HuH-7 (cell line): ENCODE data around the gene MARS1.
A peak's percentile ranks its signal among the peaks of the same experiment; 100 is the strongest.

Experiments used
- DNase-seq: peaks from one replicate; pipeline ENCODE4 v3.0.0; 2011; ENCODE audit warnings: low spot score

Gene MARS1

DNA sequence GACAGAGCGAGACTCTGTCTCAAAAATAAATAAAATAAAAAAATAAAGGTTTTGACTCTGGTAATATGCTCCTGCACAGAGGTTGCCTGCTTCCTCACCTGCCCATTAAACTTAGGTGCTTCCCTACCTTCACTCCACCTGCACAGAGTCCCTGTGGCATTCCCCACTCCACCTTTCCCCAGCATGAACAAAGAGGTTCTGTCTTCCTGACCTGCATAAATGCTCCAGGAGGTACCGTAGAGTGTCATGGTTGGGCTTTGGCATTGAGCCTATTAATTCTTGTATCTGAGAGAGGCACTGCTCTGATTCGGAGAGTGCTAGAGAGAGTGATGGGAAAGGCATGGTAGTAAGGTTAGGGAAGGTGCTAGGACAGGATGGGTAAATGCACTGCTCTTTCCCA lies 14.5 kb upstream of the MARS1 start:
- DNase-seq: no peak

GRCh38 chr12:57473886-57474285 lies 14.0 kb upstream of the MARS1 start:
- no peak for DNase-seq

DNA sequence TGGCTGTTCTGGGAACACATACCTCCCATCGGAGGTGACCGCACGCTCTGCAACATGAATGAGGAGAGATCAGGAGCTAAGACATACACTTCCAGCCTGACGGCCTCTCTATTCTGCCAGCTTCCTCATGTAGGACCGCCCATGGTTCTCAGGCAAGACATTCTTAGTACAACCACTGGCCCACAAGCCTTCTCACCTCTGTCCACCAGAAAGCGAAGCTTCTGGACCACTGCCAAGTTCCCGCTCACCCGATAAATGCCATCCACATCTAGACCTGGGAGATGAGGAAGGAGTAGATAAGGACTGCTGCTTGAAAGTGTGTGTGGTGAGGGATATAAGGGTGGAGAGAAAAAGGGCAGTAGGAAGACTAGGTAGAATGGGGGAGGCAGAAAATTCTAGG lies 13.4 kb upstream of the MARS1 start:
- DNase-seq: no peak

GRCh38 chr12:57474862-57475261 lies 13.0 kb upstream of the MARS1 start:
- DNase-seq: no peak

- no peak for DNase-seq
Measured at GRCh38 chr12:57475271-57476161, 12.4 kb upstream of the MARS1 start.

- DNase-seq: peak; percentile 66
Measured at GRCh38 chr12:57476162-57476992, 11.5 kb upstream of the MARS1 start.

DNA sequence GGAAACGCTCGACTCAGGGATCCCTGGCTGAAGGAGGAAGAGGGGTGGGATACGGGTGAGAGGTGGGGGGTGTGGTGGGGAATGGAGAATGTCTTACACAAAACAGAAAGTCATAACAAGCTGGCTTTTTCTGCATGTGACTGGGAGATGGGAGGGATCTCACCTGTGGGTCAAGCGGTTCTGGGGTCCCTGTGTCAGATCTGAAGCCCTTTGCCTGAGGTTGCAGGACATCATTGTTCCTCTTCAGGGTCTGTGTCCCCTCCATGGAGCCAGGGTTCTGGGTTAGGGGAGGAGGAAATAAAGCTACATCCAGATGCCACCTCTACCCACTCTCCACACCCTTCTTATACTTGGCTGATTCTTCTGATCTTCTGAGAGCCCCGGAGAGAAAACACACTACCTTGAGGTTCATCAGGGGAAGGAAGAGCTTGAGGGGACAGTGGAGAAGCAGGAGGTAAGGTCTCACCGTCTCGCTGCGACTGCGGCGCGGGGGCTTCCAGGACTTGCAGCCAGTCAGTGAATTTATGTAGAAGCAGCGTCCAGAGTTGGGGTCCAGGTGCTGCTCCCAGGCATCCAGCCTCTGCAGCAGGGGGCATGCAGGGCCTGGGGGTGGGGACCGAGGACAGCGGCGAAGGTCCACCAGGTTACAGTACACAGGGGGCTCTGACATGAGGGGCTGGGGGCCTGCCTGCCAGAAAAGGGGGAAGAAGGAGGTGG lies 10.7 kb upstream of the MARS1 start:
- DNase-seq: no peak

- DNase-seq: no peak
Measured at GRCh38 chr12:57477710-57478681, 9.9 kb upstream of the MARS1 start.

- no peak for DNase-seq
Measured at GRCh38 chr12:57479043-57479375, 8.9 kb upstream of the MARS1 start.

DNA sequence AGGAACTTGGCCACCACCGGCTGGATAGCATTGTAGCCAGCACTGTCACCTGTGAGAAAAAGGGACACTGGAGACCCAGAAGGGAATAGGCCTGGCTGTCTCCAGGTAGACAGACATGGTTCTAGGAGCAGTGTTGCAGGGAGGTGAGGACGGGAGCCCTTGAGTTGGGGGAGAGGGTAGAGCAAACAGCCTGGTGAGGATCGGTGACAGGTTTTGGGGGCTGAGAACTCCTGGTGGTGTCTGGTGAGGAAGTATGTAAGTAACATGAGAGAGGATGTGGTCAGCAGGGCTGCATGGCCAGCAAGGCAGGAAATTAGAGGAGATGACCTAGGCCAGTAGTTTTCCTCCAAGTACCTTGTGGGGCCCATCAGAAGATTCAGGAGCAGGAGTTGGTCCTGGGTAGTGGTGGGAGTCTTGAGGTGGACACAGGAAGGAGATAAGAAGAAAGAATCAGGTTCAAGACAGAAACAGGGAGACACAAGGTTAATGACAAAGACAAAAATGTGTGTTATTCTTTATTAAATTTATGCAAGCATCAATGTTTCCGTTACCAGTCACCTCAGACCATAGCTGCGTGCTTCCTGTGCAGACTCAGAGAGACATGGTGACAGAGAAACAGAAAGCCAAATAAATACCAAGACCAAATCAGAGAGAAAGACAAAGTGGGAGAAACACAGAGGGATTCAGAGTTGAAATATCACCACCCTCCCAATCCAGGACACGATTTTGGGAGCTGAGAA lies 8.3 kb upstream of the MARS1 start, which contains the start of gene ARHGAP9:
Gene ARHGAP9 (minus strand): TSS at position 491 of the 740 bp plus-strand sequence. CDS start 460 bp downstream, at position 31.
- DNase-seq: no peak

GRCh38 chr12:57481671-57482070 lies 6.2 kb upstream of the MARS1 start:
- no peak for DNase-seq

DNA sequence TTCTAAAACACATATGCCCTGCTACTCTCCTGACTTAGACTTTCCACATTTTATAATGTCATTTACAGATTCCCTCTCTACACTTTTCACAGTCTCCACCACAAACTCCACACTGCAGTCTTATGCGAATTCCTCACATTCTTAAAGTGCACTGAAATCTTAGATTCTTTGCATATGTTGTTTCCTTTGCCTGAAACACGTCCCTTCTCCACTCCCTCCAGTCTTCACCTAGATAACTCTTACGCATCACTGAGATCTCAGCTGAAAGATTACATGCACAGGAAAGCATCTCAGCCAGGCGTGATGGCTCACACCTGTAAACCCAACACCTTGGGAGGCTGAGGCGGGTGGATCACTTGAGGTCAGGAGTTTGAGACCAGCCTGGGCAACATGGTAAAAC lies 4.4 kb upstream of the MARS1 start:
- DNase-seq: no peak

DNA sequence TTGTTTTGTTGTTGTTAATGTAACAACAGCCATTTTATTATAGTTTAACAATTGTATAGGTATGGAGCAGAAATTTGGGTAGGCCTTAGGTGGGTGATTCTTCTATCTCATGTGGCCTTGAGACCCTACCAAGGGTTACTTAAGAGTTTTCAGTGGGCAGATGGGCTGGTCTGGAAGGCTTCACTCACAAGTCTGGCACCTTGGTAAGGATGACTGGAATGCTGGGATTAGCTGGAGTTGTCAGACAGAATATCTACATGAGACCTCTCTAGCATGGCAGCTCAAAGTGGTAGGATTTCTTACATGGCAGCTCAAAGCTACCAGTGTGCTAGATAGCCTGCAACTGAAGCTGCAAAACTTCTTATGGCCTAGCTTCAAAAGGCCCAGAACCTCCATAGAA lies 2.2 kb upstream of the MARS1 start:
- no peak for DNase-seq

DNA sequence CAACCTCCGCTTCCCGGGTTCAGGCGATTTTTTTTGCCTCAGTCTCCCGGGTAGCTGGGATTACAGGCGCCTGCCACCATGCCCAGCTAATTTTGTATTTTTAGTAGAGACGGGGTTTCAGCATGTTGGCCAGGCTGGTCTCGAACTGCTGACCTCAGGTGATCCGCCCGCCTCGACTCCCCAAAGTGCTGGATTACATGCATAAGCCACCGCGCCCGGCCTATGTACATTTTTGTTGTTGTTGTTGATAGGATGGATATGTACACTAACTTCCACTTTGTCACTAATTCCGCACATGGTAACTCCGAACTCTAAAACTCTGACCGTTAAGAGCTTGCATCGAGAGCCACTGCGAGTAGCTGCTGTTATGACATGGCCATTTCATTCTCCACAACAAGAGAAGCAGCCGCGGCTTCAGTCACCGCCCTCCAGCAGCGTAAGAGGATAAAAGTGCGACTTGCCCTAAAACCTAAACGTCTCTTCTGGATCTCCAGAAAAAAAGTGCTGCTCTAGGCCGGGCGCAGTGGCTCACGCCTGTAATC lies 742 bp upstream of the MARS1 start:
- DNase-seq: no peak

- no peak for DNase-seq
Measured at GRCh38 chr12:57488402-57489156, 711 bp downstream of the MARS1 start.

DNA sequence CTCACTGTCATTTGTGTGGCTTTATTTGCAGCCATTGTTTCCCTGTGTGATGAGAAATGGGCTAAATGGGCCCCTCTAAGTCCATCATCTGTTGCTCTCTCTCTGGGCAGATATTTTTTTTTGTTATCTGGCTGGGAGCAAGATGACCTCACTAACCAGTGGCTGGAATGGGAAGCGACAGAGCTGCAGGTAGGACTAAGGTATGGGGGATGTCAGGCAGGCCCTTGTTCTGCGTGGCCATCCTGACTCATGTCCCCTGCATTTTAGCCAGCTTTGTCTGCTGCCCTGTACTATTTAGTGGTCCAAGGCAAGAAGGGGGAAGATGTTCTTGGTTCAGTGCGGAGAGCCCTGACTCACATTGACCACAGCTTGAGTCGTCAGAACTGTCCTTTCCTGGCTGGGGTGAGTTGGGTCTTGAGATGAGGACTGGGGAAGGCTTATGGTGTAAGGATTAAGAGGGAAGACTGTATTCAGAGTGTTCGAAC lies 1.3 kb downstream of the MARS1 start:
- DNase-seq: no peak

DNA sequence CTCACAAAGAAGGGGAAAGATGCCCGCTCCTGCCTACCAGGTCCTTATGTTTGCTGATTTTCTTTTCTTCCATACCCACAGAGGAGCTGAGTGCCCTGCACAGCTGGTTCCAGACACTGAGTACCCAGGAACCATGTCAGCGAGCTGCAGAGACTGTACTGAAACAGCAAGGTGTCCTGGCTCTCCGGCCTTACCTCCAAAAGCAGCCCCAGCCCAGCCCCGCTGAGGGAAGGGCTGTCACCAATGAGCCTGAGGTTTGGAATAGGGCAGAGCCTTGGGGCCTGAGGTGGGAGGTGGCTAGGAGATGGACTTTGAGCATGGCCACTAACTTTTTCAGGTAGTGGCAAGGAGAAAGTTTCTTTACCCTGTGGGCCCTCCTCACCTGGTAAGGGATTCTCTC lies 2.3 kb downstream of the MARS1 start:
- DNase-seq: no peak

DNA sequence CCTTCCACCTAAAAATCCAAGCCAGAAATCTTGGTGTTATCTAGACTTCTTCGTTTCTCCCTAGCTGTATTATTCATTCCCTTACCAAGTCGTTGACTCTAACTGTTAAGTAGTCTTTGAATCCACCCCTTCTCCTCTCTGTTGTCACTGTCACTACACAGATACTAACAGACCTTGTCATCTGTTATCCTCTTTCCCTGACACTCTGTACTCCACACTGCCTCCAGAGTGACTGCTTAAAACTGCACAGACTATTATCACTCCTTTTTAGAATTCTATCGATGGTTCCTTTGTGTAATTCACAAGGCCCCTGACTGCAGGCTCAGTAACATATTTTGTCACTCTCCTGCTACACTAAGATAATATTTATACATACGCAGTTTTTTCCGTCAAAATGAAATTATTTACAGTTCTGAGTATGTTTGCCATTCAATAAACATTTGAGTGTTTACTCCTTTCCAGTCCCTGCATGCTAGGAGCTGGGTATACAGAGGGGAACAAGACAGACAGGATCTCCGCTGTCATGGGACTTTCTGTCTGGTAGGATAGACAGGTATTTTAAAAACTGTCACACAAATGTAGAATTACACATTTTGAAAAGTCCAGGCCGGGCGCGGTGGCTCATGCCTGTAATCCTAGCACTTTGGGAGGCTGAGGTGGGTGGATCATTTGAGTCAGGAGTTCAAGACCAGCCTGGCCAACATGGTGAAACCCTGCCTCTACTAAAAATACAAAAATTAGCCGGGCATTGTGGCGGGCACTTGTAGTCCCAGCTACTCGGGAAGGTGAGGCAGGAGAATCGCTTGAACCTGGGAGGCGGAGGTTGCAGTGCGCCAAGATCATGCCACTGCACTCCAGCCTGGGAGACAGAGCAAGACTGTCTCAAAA lies 3.8 kb downstream of the MARS1 start:
- no peak for DNase-seq
